T1000 (cell line): ENCODE measurements around the gene CD37.
"Not testable (repeated sequence)": the region's sequence is repeated elsewhere in the genome, so short reads cannot be mapped to it uniquely, and the experiment has no call there.

Experiments used
- DNase-seq: peaks from one replicate; lab custom pipeline; 2025; ENCODE audit warnings: mixed read lengths; lab: John Stamatoyannopoulos, UW

CD37 gene, protein sequence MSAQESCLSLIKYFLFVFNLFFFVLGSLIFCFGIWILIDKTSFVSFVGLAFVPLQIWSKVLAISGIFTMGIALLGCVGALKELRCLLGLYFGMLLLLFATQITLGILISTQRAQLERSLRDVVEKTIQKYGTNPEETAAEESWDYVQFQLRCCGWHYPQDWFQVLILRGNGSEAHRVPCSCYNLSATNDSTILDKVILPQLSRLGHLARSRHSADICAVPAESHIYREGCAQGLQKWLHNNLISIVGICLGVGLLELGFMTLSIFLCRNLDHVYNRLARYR

DNA sequence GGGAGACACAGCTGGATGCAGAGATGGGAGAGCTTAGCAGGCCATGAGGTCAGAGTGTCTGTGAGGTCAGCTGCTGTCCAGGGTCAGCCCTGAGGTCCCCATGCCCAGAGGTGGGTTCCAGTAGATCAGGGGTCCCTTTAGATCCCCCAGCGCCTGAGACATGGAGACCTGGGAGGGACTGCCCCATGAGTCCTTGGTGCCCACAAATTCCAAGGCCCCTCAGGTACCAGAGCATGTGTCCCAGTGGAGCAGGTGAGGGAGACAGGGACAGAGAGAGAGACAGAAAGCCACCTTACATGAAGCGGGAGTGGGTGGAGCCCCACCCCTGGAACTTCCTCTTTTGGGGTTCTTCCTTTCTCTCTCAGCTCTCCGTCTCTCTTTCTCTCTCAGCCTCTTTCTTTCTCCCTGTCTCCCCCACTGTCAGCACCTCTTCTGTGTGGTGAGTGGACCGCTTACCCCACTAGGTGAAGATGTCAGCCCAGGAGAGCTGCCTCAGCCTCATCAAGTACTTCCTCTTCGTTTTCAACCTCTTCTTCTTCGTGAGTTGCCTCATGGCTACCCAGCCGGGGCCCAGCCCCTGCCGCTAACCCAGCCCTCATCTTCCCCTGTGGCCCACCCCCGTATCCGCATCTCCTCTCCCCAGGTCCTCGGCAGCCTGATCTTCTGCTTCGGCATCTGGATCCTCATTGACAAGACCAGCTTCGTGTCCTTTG lies at the start of gene CD37:
CD37 (plus strand) TSS at position 336 of the 713 bp plus-strand sequence; CDS start at position 471, 135 bp downstream.
- no peak for DNase-seq

DNA sequence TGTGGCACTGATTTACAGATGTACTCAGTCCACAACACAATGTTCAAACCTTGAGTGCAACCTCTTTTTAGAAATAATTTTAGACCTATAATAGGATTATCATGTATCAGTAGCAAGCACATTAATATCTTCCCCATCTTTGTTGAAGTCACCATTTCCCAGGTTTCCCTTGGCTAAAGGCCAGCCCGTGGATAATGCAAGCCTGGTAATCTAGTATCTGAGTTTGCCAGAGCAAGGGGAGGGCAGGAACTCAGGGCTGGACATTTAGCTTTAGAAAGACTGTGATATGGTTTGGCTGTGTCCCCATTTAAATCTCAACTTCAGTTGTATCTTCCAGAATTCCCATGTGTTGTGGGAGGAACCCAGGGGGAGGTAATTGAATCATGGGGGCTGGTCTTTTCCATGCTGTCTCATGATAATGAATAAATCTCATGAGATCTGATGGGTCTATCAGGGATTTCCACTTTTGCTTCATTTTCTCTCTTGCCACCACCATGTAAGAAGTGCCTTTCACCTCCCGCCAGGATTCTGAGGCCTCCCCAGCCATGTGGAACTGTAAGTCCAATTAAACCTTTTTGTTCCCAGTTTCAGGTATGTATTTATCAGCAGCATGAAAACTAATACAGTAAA lies 48.0 kb upstream of the CD37 start:
- DNase-seq, result no peak

DNA sequence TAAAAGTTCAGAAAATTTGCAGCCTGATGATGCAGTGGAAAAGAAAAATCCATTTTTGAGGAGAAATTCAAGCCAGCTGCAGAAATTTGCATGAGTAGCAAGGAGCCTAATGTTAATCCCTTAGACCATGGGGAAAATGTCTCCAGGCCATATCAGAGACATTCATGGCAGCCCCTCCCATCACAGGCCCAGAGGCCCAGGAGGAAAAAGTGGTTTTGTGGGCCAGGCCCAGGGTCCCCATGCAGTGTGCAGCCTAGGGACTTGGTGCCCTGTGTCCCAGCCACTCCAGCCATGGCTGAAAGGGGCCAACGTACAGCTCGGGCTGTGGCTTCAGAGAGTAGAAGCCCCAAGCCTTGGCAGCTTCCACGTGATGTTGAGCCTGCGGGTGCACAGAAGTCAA lies 47.0 kb upstream of the CD37 start:
- not testable (repeated sequence) for DNase-seq

DNA sequence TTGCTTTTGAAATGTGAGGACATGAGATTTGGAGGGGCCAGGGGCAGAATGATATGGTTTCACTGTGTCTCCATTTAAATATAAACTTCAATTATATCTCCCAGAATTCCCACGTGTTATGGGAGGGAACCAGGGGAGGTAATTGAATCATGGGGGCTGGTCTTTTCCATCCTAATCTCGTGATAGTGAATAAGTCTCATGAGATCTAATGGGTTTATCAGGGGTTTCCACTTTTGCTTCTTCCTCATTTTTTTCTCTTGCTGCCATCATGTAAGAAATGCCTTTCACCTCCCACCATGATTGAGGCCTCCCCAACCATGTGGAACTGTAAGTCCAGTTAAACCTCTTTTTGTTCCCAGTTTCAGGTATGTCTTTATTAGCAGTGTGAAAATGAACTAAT lies 45.9 kb upstream of the CD37 start:
- DNase-seq, result not testable (repeated sequence)

DNA sequence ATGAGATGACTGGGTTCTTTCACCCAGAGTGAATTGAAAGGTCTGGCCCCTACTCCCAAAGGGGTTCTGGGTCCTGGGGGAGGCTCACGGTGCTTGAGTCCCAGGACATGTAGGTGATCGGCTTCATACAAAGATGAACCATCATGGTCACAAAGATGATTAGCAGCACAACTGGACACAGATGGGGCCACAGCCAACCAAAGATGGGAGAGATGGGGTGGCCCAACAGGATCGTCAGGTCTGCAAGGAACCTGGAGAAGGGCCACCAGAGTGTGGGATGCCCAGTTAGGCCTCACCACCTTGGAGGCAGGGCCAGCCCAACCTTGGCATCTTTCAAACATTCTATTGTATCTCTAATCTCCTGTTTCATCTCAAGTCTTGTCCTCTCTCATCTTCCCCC lies 44.7 kb upstream of the CD37 start:
- no peak for DNase-seq

DNA sequence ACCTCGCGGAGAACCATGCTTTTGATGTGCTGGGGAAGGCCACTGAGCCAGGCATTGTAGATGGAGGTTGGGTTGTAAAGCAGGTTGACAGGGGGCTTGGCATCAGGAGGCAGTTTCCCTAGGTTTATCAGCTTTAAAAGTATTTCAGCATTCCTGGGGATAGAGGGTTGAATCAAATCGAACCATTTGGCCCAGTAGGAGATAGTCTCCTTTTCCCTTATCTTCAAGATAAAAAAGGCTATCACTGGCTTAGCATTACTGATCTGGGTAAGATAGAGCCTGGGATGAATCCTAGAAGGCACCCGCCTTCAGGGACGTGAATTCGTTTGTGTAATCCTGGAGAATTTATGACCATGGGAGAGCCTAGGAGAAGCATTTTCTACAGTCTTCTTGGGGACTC lies 40.8 kb upstream of the CD37 start:
- DNase-seq, result no peak

DNA sequence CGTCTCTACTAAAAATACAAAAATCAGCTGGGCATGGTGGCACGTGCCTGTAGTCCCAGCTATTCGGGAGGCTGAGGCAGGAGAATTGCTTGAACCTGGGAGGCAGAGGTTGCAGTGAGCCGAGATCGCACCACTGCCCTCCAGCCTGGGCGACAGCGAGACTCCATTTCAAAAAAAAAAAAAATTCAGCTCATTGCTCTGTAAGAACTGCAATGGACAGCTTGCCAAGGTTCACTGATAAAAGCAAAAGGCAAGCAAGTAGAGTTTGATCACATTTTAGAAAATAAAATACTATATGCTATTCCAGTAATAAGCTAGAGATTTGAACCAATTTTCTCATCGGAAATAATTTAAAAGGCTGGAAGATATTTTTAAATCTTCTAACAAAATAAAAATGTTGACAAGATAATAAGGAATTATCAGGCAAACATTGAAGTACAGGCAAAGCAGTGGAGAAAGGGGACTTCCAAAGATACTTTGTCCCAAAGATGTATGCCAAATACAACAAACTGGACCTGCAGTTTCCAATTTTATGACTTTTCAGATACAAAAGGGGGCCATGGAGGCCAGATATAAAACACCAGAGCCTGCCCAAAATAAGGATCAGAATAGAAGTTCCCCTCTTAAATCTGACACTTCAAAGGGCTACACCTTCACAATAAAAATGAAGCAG lies 39.9 kb upstream of the CD37 start:
- DNase-seq, result no peak

DNA sequence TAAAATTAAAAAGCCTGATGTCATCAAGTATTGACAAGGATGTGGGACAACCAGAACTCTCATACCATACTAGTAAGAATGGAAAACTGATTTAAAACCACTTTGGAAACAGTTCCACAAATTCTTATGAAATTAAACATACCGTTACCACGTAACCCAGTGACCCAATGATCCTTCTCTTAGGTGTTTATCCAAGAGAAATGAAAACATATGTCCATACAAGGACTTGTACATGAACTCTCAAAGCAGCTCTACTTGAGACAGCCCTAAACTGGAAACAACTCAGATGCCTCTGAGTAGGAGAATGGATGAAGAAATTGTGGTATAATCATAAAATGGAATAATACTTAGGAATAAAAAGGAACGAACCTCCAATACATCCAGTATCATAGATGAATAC lies 37.8 kb upstream of the CD37 start:
- DNase-seq, result no peak

DNA sequence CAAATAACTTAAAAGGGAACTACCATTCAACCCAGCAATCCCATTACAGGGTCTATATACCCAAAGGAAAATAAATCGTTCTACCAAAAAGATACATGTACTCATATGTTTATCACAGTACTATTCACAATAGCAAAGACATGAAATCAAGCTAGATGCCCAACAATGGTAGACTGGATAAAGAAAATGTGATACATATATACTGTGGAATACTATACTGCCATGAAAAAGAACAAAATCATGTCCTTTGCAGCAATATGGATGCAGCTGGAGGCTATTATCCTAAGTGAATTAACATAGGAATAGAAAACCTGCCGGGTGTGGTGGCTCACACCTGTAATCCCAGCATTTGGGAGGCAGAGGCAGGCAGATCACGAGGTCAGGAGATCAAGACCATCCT lies 36.6 kb upstream of the CD37 start:
- not testable (repeated sequence) for DNase-seq

DNA sequence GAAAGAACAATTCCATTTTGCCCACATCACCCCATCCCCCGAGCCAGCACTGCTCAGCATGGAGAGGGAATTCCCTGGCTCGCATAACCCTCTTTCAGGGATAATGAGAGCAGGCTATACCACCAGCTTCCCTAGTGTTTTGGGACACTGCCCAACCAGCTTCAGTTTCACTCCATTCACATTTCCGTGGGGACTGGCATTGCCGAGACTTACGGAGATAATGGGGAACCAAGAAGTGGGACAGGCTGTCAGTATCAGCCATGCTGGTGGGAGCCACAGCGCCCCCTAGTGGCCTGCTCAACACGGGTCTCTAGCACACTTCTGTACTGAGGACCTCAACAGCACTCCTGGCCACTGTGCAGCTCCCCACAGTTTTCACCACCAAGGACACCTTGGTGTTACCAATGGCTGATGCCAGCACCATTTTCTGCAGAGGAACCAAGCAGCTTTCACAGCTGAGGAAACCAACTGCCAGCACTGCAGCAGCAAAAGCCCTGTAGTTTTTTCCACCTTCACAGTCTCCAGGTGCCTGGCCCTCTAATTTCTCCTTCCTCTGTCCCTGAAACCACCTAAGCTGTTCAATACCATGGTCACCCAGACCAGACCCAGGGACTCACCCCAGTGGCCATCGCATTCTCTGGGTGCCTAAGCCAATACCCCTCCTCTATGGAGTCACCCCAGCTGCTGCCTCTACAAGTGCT lies 33.9 kb upstream of the CD37 start:
- DNase-seq, result no peak

DNA sequence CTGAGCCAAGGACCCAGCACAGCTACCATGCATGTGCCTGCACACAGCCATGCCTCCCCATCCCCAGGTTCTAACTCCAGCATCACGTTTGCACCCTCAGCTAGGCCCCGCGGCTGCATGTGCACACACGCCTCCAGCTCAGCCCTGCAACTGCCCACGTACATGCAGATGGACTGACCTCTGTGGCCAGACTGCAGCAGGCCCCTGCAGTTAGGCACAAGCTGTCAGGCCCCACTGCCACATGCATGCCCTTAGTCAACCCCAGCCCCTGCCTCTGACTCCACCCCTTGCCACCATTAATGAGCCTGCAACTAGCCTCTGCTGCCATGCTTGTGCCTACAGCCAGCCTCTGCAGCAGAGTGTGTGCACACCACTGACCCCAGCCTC lies 33.3 kb upstream of the CD37 start:
- no peak for DNase-seq

DNA sequence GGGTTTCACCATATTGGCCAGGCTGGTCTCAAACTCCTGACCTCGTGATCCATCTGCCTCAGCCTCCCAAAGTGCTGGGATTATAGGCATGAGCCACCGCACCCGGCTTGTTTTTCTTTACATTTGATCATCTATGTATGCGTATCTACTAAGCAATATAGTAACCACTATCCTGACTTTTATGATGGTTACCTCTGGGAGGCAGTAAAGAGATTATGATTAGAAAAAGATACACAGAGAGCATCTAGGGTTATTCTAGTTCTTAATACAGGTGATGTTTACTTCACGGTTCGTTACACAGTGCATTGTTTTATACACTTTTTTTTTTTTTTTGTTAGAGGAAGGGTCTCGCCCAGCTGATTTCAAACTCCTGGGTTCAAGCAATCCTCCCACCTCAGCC lies 28.5 kb upstream of the CD37 start:
- not testable (repeated sequence) for DNase-seq

DNA sequence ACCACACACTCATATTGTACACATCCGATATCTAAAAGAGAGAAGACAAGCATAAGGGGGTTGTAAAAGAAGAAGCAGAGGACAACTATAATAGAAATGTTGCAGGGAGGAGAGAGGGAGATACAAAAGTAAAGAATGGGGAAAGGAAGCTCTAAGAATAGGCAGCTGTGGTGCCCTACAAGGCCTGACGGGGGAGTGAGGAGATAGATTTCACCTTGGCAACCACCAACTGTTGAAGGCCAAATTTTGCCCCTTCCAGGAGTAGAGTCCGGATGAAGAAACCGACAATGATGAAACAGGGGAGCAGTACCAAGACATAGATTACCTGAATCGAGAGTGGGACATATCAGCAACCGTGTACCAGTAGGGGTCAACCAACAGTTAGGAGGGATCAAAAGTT lies 26.1 kb upstream of the CD37 start:
- no peak for DNase-seq

DNA sequence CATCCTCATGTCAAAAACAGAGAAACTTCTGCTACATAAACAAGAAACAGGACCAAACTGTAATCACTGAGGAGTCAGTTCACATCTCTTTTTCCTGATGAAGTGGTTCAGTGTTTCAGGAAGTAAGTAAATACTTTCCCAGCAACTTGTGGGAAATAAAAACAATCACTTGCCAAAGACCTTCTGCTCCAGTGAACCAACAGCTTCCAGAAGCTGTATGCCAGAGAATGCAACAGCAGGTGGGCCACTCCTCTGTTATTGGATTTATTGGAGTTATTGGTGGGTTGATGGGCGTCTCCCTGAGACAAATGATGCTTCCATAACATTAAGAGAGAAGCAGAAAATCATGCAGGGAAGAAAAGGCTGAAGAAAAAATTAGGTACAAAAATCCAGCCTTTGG lies 20.1 kb upstream of the CD37 start:
- DNase-seq, result no peak

DNA sequence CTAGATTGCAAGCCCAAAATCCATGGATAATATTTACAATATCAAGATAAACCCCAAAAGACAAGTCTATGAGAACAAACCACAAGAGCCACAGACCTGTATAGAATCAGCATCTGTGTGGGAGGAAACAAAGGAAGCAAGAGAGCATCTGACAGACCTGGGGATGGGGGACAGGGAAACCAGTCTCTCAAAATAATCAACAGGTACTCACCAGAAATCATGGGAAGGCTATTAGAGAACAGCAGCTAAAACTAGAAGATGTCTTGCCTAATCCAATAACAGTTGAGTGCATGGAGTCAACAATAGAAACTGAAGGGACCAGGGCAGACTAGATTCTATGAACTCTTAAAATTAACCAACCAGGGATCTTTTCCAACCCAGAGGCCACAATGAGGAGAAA lies 18.9 kb upstream of the CD37 start:
- no peak for DNase-seq

DNA sequence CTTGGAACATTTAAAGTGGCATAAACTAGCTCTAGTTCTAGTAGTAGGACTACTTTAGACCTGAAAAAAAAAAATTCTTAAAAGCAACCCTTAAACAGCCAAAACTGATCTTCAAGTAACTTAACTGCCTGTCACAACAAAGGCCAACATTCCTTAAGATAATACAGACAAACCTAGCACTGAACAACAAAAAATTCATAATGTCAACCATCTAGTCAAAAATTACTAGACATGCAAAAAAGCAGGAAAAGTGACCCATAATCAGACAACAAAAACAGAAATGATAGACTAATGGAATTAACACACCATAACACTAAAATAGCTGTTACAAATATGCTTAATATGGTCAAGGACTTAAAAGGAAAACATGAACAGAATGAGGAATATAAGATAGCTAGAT lies 16.9 kb upstream of the CD37 start:
- no peak for DNase-seq

DNA sequence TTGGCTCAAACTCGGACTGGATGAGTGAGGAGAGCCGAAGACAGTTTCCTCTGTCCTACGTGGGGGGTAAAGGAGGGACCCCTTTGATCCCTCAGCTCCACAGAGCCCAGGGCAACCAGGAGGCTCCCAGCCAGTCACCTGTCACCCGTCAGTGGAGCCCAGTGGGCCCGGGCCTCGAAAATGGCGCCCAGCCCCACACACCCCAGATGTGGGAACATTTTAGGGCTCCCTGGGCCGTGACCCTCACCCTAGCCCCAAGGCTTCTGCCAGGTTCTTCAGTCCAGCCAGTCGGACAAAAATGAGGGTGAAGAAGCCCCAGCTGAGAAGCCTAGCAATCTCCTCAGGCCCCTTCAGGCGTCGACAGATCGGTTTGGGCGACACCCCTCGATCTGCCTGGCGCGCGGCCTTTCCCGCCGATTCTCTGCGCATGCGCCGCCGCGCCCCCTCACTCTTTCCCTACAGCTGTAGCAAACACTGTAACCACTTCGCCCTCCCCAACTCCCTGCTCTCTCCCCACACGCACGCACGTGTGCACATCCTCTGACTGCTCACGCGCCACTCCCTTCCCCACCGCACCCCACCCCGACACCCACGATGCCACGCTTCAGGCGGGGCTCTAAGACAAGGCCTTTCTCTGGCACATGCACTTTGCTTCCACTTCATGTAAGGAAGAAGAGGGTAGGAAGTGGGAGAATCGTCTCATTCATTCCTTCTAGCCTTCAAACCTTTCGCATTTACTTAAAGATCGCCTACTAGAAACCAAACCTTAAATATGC lies 10.2 kb upstream of the CD37 start, which contains the start of gene SLC6A16:
SLC6A16 (minus strand) TSS at position 391 of the 776 bp plus-strand sequence. CDS start 13,844 bp downstream, outside the sequence.
- no peak for DNase-seq

DNA sequence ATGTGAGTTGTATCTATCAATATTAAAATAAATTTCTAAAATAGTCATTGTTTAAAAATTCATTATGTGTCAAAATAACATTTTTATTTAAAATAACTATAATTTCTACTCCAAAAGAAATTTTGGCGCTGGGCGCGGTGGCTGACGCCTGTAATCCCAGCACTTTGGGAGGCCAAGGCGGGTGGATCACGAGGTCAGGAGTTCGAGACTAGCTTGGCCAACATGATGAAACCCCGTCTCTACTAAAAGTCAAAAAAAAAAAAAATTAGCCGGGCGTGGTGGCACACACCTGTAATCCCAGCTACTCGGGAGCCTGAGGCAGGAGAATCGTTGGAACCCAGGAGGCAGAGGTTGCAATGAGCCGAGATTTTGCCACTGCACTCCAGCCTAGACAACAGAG lies 9.4 kb upstream of the CD37 start:
- not testable (repeated sequence) for DNase-seq

DNA sequence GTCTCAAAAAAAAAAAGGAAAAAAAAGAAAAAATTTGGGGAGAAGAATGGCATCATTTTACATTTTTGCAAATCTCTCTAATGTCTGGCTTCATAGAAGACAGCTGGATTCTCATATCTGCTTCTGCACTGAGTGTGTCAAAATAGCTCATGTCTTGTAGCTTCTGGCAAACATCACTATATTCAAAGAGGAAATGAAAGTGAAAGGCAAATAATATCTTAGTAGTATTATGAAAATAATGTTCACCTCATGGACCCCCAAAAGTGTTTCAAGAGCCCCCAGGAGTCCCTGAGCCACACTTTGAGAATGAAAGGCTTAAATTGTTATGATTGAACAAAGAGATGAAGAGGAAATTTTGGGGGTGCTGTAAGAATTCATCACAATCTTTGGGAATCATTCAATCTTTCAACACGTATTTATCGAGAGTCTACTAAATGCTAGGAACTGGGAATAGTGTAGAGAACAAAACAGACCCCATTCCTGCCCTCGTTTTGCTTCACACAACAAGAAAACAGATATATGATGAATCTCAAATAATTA lies 9.0 kb upstream of the CD37 start:
- DNase-seq, result no peak

DNA sequence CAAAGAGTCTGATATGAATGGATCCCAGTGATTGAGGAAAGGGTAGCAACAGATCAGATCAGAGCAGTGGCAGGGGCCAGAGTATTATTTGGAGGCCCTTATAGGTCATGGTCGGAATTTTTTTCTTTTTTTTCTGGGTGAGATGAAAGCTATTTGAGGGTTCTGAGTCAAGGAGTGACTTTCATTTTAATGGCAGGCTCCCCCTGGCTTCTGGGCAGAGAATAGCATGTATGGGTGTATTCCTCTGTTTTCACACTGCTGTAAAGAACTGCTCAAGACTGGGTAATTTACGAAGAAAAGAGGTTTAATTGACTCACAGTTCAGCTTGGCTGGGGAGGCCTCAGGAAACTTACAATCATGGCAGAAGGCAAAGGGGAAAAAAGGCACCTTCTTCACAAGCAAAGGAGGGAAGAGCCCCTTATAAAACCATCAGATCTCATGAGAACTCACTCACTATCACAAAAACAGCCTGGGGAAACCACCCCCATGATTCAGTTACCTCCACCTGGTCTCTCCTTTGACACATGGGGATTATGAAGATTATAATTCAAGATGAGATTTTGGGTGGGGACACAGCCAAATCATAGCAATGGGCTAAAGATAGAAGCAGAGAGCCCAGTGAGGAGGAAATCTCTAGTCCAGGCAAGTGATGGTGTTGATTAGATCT lies 7.2 kb upstream of the CD37 start:
- no peak for DNase-seq
